RWPE2 (cell line): ENCODE results near the gene HADHA.

Experiments
- ATAC-seq: fragments of 200-7000 bp; cut with Tn5 transposase; 3 replicates; pipeline ENCODE4 v1.9.1; 2021; ENCODE audit warnings: low read depth
- DNase-seq: peaks from one replicate; pipeline ENCODE4 v3.0.0-alpha.2; 2020; ENCODE audit warnings: low spot score
- H3K27ac ChIP-seq: fragments of 450-650 bp; 2 replicates; pipeline ENCODE4 v1.5.1; 2017; ENCODE audit warnings: mild to moderate bottlenecking; ENCODE audit not compliant: poor library complexity, severe bottlenecking
- H3K27me3 ChIP-seq: fragments of 250-450 bp; sonication (Bioruptor Pico); 2 replicates; pipeline ENCODE4 v1.5.1; 2021; ENCODE audit warnings: mild to moderate bottlenecking, moderate library complexity; ENCODE audit not compliant: insufficient read depth, poor library complexity, severe bottlenecking
- H3K36me3 ChIP-seq: fragments of 250-450 bp; sonication (Bioruptor Pico); 2 replicates; pipeline ENCODE4 v1.5.1; 2020; ENCODE audit warnings: low read depth, mild to moderate bottlenecking, moderate library complexity
- H3K4me1 ChIP-seq: fragments of 250-450 bp; sonication (Bioruptor Pico); 2 replicates; pipeline ENCODE4 v1.5.1; 2021; ENCODE audit warnings: mild to moderate bottlenecking, moderate library complexity; ENCODE audit not compliant: insufficient read depth, poor library complexity, severe bottlenecking
- H3K4me3 ChIP-seq: fragments of 250-450 bp; sonication (Bioruptor Pico); 2 replicates; pipeline ENCODE4 v1.5.1; 2021; ENCODE audit warnings: mild to moderate bottlenecking, moderate library complexity; ENCODE audit not compliant: severe bottlenecking
- H3K9me3 ChIP-seq: fragments of 250-450 bp; sonication (Bioruptor Pico); 2 replicates; pipeline ENCODE4 v1.5.1; 2021; ENCODE audit warnings: mild to moderate bottlenecking, moderate library complexity; ENCODE audit not compliant: severe bottlenecking
- CTCF ChIP-seq: fragments of 450-650 bp; IDR thresholded peaks from one replicate; pipeline ENCODE4 v1.5.1; 2017; ENCODE audit warnings: mild to moderate bottlenecking, moderate library complexity; ENCODE audit not compliant: poor library complexity, severe bottlenecking

The HADHA gene

GRCh38 chr2:26179446-26179913, 65.0 kb downstream of the HADHA start:
- H3K27ac ChIP-seq = no peak overlapping the region
- no peak for TF ChIP-seq CTCF

GRCh38 chr2:26178746-26179436, 65.5 kb downstream of the HADHA start:
- Histone ChIP-seq H3K27ac (no peak overlapping the region), H3K27me3 (no peaks in the 10 kb centered on the region), H3K36me3 (no peaks in the 10 kb centered on the region), H3K4me3 (peak overlapping the region; percentile 29), H3K4me1 (no peaks in the 10 kb centered on the region), H3K9me3 (no peaks in the 10 kb centered on the region)
- TF ChIP-seq CTCF = no peak
- peak; percentile 40 for ATAC-seq
- DNase-seq = no peak

More at GRCh38 chr2:26179446-26179913, 65.0 kb downstream of the HADHA start:
- Histone ChIP-seq H3K4me1 (no peaks in the 10 kb centered on the region), H3K36me3 (no peaks in the 10 kb centered on the region), H3K4me3 (no peak overlapping the region), H3K27me3 (no peaks in the 10 kb centered on the region), H3K9me3 (no peaks in the 10 kb centered on the region)
- ATAC-seq (no peak), DNase-seq (no peak)

- no peak for TF ChIP-seq CTCF
- H3K27me3 ChIP-seq = no peaks in the 10 kb centered on the region
These were observed 66.2 kb downstream of the HADHA start for GRCh38 chr2:26178246-26178645.

GRCh38 chr2:26177122-26177521, 67.3 kb downstream of the HADHA start:
- Histone ChIP-seq H3K36me3 (no peaks in the 10 kb centered on the region), H3K4me1 (no peaks in the 10 kb centered on the region), H3K4me3 (no peak overlapping the region), H3K27me3 (no peaks in the 10 kb centered on the region), H3K27ac (no peak overlapping the region), H3K9me3 (no peaks in the 10 kb centered on the region)
- DNase-seq (no peak), ATAC-seq (no peak)
- no peak for TF ChIP-seq CTCF

More at GRCh38 chr2:26178246-26178645, 66.2 kb downstream of the HADHA start:
- Histone ChIP-seq H3K9me3 (no peaks in the 10 kb centered on the region), H3K4me3 (no peak overlapping the region), H3K27ac (no peak overlapping the region), H3K36me3 (no peaks in the 10 kb centered on the region), H3K4me1 (no peaks in the 10 kb centered on the region)
- DNase-seq = no peak
- ATAC-seq = no peak

- no peaks in the 10 kb centered on the region for H3K27me3 ChIP-seq
- no peaks in the 10 kb centered on the region for H3K4me1 ChIP-seq
- H3K27ac ChIP-seq = no peak overlapping the region
- H3K4me3 ChIP-seq = no peak overlapping the region
- H3K36me3 ChIP-seq = no peaks in the 10 kb centered on the region
- TF ChIP-seq CTCF = no peak
- no peaks in the 10 kb centered on the region for H3K9me3 ChIP-seq
- ATAC-seq (no peak), DNase-seq (no peak)
These were observed 68.2 kb downstream of the HADHA start for GRCh38 chr2:26176279-26176615.
